ENCODE measurements around the gene GIT2.

- TF ChIP-seq, protein P1, sequence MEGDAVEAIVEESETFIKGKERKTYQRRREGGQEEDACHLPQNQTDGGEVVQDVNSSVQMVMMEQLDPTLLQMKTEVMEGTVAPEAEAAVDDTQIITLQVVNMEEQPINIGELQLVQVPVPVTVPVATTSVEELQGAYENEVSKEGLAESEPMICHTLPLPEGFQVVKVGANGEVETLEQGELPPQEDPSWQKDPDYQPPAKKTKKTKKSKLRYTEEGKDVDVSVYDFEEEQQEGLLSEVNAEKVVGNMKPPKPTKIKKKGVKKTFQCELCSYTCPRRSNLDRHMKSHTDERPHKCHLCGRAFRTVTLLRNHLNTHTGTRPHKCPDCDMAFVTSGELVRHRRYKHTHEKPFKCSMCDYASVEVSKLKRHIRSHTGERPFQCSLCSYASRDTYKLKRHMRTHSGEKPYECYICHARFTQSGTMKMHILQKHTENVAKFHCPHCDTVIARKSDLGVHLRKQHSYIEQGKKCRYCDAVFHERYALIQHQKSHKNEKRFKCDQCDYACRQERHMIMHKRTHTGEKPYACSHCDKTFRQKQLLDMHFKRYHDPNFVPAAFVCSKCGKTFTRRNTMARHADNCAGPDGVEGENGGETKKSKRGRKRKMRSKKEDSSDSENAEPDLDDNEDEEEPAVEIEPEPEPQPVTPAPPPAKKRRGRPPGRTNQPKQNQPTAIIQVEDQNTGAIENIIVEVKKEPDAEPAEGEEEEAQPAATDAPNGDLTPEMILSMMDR (IDR thresholded peaks at IDR 0.05), result no peak
- TF ChIP-seq POLR2AphosphoS5 (IDR thresholded peaks at IDR 0.05) (no peak), POLR2A (IDR thresholded peaks at IDR 0.05) (no peak), EP300 (IDR thresholded peaks at IDR 0.05; ENCODE audit: low read depth) (no peak)
These were observed 36.6 kb downstream of the GIT2 start for GRCh38 chr12:109959411-109960093.

All from transverse colon (tissue), 4 donors.